ENCODE results near the gene C2CD2.

DNA sequence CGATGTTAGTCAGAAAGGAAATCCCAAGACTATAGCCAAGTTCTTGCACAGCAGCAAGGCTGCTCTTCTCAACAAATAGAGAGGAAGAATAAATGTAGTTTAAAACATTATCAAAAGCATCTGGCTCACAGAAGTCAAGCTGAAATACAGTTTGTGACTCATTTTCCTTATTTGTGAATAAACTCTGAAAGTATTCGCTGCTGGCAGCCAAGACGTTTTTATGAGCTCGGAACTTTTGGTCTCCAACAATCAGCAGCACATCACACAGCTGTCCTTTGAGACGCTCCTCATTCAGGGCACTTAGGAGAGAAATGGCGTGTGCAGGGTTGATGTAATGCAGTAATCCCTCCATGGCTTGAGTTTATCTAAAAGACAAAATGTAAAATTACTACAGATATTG, 39.9 kb upstream of the C2CD2 start:
- no peak for TF ChIP-seq POLR2A (IDR thresholded peaks at IDR 0.05)
- TF ChIP-seq, protein P1, sequence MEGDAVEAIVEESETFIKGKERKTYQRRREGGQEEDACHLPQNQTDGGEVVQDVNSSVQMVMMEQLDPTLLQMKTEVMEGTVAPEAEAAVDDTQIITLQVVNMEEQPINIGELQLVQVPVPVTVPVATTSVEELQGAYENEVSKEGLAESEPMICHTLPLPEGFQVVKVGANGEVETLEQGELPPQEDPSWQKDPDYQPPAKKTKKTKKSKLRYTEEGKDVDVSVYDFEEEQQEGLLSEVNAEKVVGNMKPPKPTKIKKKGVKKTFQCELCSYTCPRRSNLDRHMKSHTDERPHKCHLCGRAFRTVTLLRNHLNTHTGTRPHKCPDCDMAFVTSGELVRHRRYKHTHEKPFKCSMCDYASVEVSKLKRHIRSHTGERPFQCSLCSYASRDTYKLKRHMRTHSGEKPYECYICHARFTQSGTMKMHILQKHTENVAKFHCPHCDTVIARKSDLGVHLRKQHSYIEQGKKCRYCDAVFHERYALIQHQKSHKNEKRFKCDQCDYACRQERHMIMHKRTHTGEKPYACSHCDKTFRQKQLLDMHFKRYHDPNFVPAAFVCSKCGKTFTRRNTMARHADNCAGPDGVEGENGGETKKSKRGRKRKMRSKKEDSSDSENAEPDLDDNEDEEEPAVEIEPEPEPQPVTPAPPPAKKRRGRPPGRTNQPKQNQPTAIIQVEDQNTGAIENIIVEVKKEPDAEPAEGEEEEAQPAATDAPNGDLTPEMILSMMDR (IDR thresholded peaks at IDR 0.05): no peak

Measured in right lobe of liver (tissue), 4 donors.